Astrocyte of the spinal cord (primary cell): ENCODE results near the gene SURF2.
A peak's percentile ranks its signal among the peaks of the same experiment; 100 is the strongest.

Experiments used
- DNase-seq: peaks from one replicate; pipeline ENCODE4 v3.0.0; 2011; ENCODE audit warnings: low read depth, low spot score
- H3K4me3 ChIP-seq: 2 replicates; pipeline ENCODE4 v1.5.1; 2011; ENCODE audit warnings: low read depth, mild to moderate bottlenecking, low read length, moderate library complexity
- in situ Hi-C: cut with HindIII; loops from 2 replicates; pipeline ENCODE4 v1.10.0; 2017; ENCODE audit warnings: low sequenced_read_pairs
- TF ChIP-seq, protein P1 (sequence below): IDR thresholded peaks from 2 replicates; pipeline ENCODE4 v1.5.1; 2012; ENCODE audit warnings: low read depth, mild to moderate bottlenecking, low read length, inconsistent platforms

Gene SURF2

DNA sequence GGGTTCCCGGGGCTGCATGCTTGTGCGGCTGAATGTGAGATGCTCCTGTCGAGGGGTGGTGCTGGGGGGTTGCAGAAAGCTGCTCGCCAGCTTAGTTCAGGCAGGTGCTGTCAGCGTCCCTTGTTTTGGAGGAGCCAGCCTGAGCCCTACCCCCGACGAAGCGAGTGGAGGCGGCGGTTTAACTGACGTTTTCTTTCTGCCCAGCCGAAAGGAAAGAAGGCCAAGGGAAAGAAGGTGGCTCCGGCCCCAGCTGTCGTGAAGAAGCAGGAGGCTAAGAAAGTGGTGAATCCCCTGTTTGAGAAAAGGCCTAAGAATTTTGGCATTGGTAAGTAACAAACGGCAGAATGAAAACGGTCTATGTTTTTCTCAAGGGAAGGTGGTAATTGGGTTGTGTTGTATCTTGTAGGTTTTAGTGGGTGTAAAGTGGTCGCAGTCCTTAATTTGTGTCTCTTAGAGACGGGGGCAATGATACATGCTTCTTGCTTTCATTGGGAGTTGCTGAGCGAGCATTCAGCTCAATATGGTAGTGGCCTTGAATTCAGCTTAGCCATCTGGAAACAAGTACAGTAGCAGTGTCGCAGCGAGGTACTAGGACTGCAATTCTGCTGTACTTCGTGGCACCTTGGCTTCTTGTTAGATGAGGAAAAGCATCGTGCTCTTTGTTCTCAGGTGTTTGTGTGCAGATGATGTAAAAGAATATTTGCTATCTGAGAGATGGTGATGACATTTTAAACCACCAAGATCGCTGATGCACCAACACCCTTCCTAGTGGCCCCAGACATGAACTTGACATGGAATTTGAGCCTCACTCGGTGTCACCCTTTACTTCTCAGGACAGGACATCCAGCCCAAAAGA, 7.4 kb upstream of the SURF2 start:
- in situ Hi-C loops, result no loop called here
- H3K4me3 ChIP-seq, result peak overlapping the region; percentile 100
- TF ChIP-seq, protein P1, sequence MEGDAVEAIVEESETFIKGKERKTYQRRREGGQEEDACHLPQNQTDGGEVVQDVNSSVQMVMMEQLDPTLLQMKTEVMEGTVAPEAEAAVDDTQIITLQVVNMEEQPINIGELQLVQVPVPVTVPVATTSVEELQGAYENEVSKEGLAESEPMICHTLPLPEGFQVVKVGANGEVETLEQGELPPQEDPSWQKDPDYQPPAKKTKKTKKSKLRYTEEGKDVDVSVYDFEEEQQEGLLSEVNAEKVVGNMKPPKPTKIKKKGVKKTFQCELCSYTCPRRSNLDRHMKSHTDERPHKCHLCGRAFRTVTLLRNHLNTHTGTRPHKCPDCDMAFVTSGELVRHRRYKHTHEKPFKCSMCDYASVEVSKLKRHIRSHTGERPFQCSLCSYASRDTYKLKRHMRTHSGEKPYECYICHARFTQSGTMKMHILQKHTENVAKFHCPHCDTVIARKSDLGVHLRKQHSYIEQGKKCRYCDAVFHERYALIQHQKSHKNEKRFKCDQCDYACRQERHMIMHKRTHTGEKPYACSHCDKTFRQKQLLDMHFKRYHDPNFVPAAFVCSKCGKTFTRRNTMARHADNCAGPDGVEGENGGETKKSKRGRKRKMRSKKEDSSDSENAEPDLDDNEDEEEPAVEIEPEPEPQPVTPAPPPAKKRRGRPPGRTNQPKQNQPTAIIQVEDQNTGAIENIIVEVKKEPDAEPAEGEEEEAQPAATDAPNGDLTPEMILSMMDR, result no peak

DNA sequence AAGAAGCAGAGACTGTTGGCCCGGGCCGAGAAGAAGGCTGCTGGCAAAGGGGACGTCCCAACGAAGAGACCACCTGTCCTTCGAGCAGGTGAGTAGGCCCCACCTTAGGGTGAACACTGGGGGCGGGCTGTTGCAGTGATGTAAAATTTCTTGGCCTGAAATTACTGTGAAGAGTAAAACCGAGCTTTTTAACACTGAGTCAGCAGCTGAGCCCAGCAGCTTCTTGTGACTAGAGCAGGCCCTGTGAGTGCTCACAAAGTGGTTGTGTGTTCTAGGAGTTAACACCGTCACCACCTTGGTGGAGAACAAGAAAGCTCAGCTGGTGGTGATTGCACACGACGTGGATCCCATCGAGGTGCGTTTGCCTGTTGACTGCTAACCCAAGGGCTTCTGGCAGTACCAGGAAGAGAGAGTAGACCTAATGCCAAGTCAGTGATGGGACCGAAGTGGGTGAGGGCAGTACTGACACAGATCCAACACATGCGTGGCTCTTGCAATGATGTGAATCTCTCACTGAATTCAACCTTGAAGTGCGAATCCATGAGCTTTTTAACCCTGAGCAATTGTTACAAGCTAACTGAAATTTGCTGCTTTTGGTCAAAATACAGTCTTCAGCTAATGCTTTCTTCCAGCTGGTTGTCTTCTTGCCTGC, 6.3 kb upstream of the SURF2 start:
- in situ Hi-C loops, result no loop called here
- no peak for DNase-seq
- TF ChIP-seq, protein P1, result no peak

More for the DNA sequence above, 7.4 kb upstream of the SURF2 start:
- no peak for DNase-seq

DNA sequence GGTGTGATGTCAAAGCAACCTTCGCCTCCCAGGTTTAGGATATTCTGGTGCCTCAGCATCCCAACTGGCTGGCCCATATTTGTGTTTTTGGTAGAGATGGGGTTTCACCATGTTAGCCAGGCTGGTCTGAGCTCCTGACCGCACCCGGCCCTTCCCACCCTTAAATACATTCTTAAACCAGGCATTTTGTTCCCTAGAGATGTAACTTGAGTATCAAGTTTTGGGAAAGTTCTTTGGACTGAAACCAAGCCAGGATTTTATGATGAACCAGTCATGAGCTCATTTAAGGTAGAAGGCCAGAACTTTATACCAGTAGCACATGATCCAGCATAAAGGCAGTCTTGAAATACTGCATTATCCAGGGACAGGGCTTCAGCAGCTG, 4.8 kb upstream of the SURF2 start:
- TF ChIP-seq, protein P1, result no peak
- in situ Hi-C loops, result no loop called here
- no peak overlapping the region for H3K4me3 ChIP-seq
- no peak for DNase-seq

More for the DNA sequence above, 6.3 kb upstream of the SURF2 start:
- peak overlapping the region; percentile 1 for H3K4me3 ChIP-seq

DNA sequence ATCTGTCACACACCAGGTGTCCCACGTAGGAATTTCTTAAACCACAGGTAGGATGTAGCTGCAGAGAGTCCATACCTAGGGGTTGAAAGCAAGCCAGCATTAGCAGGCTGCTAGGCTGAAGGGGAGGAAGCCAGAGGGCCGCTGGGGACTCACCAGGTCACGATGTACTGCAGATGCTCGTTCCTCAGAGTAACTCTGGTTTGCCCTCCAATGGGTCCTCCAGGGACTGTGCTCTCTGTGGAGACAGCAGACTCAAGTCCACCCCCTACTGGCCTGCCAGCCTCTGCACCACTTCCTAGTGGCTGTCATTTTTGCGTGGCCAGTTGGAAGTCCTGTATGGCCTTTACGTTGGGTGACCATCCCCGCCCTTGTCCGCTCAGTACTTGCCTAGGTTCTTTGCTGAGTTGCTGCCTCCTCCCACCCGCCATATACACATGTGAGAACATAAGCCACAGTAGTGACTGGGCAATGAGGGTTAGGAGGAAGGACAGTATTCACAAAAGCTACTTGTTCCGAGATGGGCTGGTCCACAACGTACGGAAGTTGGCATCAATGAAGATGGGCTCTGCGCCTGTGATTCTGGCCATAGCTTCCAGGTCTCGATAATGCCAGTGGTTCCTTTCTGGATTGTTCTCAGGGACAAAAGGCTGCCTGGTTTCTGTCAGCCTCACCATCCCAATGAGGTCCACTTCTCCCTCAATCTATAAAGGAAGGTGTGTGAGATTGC, 4.3 kb upstream of the SURF2 start:
- TF ChIP-seq, protein P1, result peak; percentile 67
- DNase-seq, result peak; percentile 49
- in situ Hi-C loops, result no loop called here
- no peak overlapping the region for H3K4me3 ChIP-seq

DNA sequence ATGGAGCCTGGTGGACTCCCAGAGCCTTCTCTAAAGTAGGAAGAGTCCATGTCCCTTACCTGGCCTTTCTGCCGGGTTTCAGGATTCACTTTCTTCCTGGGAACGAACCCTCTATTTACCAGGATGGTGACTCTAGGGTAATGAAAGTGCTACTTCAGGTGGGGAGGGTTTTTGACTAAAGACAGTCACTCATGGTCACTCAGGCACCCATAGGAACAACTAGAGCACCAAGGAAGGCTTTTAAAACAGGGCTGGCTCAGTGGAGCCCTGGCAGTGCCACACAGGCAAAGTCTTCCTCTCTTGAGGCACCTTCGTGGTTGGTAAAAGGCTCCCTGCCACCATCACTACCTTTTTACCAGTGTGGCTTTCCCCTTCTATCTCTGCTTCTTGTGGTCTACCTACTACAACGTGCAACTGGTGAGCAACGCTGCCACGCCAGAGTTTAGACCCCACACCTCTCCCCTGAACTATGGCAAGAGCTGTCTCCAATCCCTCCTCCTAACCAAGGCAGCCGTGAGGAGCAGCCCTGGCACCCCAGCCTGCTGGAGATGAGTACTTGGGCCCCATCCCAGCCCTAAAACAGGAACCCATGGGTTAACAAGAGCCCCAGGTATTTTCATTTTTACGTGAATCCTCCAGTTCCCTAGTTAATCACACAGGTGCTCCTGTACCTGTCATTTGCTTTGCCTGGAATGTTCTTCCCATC, 3.6 kb upstream of the SURF2 start:
- in situ Hi-C loops, result no loop called here
- TF ChIP-seq, protein P1, result no peak
- no peak for DNase-seq
- no peak overlapping the region for H3K4me3 ChIP-seq

DNA sequence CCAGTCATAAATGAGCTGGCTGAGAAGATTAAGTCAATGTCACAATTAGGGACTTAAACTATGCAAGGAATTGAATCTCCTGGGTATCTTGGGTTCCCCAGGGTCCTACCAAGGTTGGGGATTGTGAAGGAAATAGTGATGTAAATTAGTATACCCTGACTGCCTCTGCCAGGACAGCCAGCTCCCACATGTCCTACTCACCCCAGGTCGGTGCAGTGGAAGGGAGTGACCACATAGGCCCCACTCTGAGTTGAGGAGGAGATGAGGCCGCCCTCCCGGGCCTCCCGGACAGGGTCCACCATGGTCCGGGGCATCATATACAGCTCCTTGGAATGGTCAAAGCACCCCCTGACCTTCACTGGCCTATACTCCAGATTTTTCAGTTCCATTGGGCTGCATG, 2.8 kb upstream of the SURF2 start:
- in situ Hi-C loops, result no loop called here
- DNase-seq, result no peak
- no peak overlapping the region for H3K4me3 ChIP-seq
- TF ChIP-seq, protein P1, result no peak
